ENCODE data around the gene C20orf202. TPM values are rescaled to one million over a fixed set of nuclear protein-coding genes. Genes with fewer than 3 reads are reported as not detected.

Gene C20orf202
- total RNA-seq, 1 experiment from 2014 or later, result not detected

- RAD21 ChIA-PET (ENCODE audit: low non-redundant PET in 1 of 2, low total read pairs in 2 of 2, uncharacterized antibody in 2 of 2, unreplicated experiment in 2 of 2), result no interaction called here
- ATAC-seq, result no peak
Observed at GRCh38 chr20:1173698-1174097, 29.6 kb upstream of the C20orf202 start.

More at GRCh38 chr20:1173698-1174097, 29.6 kb upstream of the C20orf202 start:
- no peaks in the 10 kb centered on the region for H3K79me2 ChIP-seq (ENCODE audit: insufficient read depth, low read length)
- TF ChIP-seq RAD21 (IDR thresholded peaks at IDR 0.05; ENCODE audit: low read depth), result no peak
- TF ChIP-seq CEBPB (IDR thresholded peaks at IDR 0.05; ENCODE audit: low read depth), result no peak
- TF ChIP-seq SP1 (IDR thresholded peaks at IDR 0.05; ENCODE audit: low read depth), result no peak
- no peak for TF ChIP-seq ZFX (IDR thresholded peaks at IDR 0.05)
- TF ChIP-seq ZBTB33 (IDR thresholded peaks at IDR 0.05; ENCODE audit: extremely low read depth, insufficient replicate concordance, low read length), result no peak
- TF ChIP-seq ATF3 (IDR thresholded peaks at IDR 0.05), result no peak
- TF ChIP-seq FOSL1 (IDR thresholded peaks at IDR 0.05; ENCODE audit: low read depth), result no peak
- no peak for TF ChIP-seq SRF (IDR thresholded peaks at IDR 0.05; ENCODE audit: low read depth)
- no peak for TF ChIP-seq EZH2phosphoT487 (IDR thresholded peaks at IDR 0.05; ENCODE audit: borderline replicate concordance)
- no peak for TF ChIP-seq TCF7L2 (IDR thresholded peaks at IDR 0.05; ENCODE audit: borderline replicate concordance, extremely low read depth, insufficient read depth, insufficient read length)
- no peak for TF ChIP-seq JUND (IDR thresholded peaks at IDR 0.05)
- TF ChIP-seq, protein P1, sequence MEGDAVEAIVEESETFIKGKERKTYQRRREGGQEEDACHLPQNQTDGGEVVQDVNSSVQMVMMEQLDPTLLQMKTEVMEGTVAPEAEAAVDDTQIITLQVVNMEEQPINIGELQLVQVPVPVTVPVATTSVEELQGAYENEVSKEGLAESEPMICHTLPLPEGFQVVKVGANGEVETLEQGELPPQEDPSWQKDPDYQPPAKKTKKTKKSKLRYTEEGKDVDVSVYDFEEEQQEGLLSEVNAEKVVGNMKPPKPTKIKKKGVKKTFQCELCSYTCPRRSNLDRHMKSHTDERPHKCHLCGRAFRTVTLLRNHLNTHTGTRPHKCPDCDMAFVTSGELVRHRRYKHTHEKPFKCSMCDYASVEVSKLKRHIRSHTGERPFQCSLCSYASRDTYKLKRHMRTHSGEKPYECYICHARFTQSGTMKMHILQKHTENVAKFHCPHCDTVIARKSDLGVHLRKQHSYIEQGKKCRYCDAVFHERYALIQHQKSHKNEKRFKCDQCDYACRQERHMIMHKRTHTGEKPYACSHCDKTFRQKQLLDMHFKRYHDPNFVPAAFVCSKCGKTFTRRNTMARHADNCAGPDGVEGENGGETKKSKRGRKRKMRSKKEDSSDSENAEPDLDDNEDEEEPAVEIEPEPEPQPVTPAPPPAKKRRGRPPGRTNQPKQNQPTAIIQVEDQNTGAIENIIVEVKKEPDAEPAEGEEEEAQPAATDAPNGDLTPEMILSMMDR (IDR thresholded peaks at IDR 0.05 in 2 of 3, conservative IDR thresholded peaks at IDR 0.05 in 1 of 3; ENCODE audit: borderline replicate concordance in 1 of 3, insufficient read depth in 1 of 3, low read depth in 2 of 3, low read length in 2 of 3), result no peak
- no peak for TF ChIP-seq POLR2AphosphoS5 (IDR thresholded peaks at IDR 0.05; ENCODE audit: low read depth, low read length)
- no peak for TF ChIP-seq ZNF274 (IDR thresholded peaks at IDR 0.05; ENCODE audit: low read depth, low read length)
- no peak for TF ChIP-seq YY1 (IDR thresholded peaks at IDR 0.05; ENCODE audit: extremely low read depth, insufficient replicate concordance, low read depth, low read length)
- TF ChIP-seq POLR2A (IDR thresholded peaks at IDR 0.05; ENCODE audit: borderline replicate concordance, extremely low read depth, insufficient read depth, insufficient read length), result no peak
- TF ChIP-seq SIN3A (IDR thresholded peaks at IDR 0.05; ENCODE audit: low read depth), result no peak
- TF ChIP-seq ELF1 (IDR thresholded peaks at IDR 0.05; ENCODE audit: borderline replicate concordance, low read depth), result no peak
- no peak for TF ChIP-seq CBX3 (IDR thresholded peaks at IDR 0.05; ENCODE audit: low read depth)
- H3K9me3 ChIP-seq (ENCODE audit: control insufficient read depth in 1 of 2, insufficient read depth in 1 of 2, low read depth in 1 of 2, low read length in 2 of 2), result no peaks in the 10 kb centered on the region
- H3K4me3 ChIP-seq (replicated peaks in 1 of 2; ENCODE audit: low read depth in 1 of 2, low read length in 2 of 2), result no peak overlapping the region
- H3K4me1 ChIP-seq (ENCODE audit: control insufficient read depth in 1 of 2, insufficient read depth in 2 of 2, low read length in 2 of 2), result no peaks in the 10 kb centered on the region
- ChIA-PET CTCF (no interaction called here), POLR2A (no interaction called here)
- BruUV-seq (replicated peaks), result no TSS peak
- no peak overlapping the region for H2AFZ ChIP-seq (ENCODE audit: low read depth, low read length, poor library complexity, severe bottlenecking)
- peaks cover 0 to 20% of the 10 kb centered on the region in 2 experiments; a peak in 2 of 4 replicates for H3K36me3 ChIP-seq (ENCODE audit: control insufficient read depth in 1 of 2, insufficient read depth in 2 of 2, low read length in 2 of 2)
- H3K9me2 ChIP-seq (ENCODE audit: insufficient read depth), result no peaks in the 10 kb centered on the region
- DNase-seq (ENCODE audit: low read depth, low spot score), result no peak
- no peaks in the 10 kb centered on the region for H4K20me1 ChIP-seq (ENCODE audit: insufficient read depth)
- no peak overlapping the region for H3K27ac ChIP-seq (ENCODE audit: low read depth, low read length)
- intact Hi-C loops (cut with micrococcal nuclease), result no loop called here
- no peaks in the 10 kb centered on the region for H3K27me3 ChIP-seq (ENCODE audit: insufficient read depth, low read length)
- no peak overlapping the region for H3K4me2 ChIP-seq (ENCODE audit: low read length)
- H3K9ac ChIP-seq (ENCODE audit: low read length), result no peak overlapping the region

Measured in HCT116 (cell line).